HG02973 (cell line): Measurements from ENCODE around the gene SPANXA1.
"Not testable (repeated sequence)": the region's sequence is repeated elsewhere in the genome, so short reads cannot be mapped to it uniquely, and the experiment has no call there.

ENCODE experiments used
- ATAC-seq: cut with Tn5 transposase; IDR thresholded peaks from one replicate; pipeline ENCODE4 v1.9.1; 2021; ENCODE audit warnings: moderate library complexity; ENCODE audit not compliant: unreplicated experiment

Gene SPANXA1, protein sequence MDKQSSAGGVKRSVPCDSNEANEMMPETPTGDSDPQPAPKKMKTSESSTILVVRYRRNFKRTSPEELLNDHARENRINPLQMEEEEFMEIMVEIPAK

DNA sequence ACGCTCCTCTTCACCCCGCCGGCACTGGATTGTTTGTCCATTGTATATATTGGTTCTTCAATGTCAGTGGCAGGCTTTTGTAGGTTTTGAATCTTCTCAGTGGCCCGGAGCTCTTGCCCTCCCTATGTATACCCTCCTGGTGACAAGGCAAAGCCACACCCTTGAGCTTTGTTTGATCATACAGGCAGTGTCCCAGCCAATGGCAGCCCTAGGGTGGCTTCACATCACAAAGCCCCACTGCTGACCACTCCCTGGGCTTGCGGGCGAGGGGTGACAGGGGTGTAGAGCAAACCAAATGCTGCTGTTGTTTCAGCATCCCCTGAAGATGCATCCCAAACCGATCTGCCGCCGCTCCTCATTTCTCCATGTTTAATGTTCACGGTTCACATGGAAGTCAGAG, at the start of gene SPANXA1:
Gene SPANXA1 (minus strand): TSS at position 101 of the 400 bp plus-strand sequence. CDS start 60 bp downstream, at position 41.
- ATAC-seq, result not testable (repeated sequence)

DNA sequence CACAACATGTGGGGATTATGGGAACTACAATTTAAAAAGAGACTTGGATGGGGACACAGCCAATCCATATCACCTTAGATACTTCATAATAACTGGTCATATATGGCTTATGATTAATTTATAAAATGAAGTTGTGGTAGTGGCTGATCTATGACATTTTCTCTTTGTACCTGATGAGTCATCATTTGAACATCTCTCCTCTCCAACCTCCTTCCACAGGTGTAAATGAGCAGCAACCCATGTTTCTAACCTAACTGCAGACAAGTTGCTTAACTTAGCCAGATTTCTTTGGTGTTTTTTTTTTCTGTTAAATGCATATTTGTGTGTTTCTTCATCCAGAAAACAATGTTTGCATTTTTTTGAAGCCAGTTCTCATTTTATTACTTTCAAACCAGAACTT, 47.6 kb upstream of the SPANXA1 start:
- no peak for ATAC-seq

DNA sequence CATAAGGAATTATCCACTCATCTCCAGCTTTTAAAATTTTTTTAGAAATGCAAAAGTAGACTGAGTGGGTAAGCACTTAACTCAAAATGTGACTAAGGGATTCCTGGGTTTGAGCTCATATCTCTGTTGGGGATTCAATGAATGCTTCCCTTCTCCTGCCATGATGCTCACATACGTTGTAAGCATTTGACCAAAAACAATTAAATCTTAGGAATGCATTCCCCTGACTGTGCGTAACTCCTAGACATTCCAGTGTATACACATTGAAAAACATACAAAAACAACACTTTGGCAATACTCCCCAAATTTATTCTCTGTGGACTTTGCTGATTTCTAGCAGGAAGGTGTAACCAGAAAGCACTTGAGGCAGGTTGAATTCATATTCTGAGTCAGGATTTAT, 34.8 kb upstream of the SPANXA1 start:
- no peak for ATAC-seq

DNA sequence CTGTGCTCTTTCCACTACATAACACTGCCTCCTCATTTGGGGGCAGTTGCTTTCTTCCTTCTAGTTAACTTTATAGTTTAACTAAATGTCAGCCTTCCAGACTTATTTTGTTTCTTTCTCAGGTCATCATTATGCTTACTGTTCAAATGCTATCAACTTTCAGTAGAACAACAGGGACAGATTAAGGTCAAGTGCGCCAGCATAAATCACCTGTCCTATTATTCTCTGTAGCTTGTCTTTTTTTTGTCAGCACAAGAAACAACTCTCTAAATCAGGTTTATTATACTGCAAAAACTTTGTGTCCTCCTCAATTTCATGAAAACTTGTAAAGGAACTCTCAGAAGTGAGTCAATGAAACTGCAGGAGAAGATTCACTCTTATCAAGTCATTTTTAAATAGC, 24.6 kb upstream of the SPANXA1 start:
- no peak for ATAC-seq

DNA sequence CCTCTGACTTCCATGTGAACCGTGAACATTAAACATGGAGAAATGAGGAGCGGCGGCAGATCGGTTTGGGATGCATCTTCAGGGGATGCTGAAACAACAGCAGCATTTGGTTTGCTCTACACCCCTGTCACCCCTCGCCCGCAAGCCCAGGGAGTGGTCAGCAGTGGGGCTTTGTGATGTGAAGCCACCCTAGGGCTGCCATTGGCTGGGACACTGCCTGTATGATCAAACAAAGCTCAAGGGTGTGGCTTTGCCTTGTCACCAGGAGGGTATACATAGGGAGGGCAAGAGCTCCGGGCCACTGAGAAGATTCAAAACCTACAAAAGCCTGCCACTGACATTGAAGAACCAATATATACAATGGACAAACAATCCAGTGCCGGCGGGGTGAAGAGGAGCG, 4.9 kb upstream of the SPANXA1 start, which contains the start of gene SPANXA2:
Gene SPANXA2 (plus strand): TSS at position 301 of the 400 bp plus-strand sequence. CDS start 60 bp downstream, at position 361.
- ATAC-seq, result not testable (repeated sequence)

DNA sequence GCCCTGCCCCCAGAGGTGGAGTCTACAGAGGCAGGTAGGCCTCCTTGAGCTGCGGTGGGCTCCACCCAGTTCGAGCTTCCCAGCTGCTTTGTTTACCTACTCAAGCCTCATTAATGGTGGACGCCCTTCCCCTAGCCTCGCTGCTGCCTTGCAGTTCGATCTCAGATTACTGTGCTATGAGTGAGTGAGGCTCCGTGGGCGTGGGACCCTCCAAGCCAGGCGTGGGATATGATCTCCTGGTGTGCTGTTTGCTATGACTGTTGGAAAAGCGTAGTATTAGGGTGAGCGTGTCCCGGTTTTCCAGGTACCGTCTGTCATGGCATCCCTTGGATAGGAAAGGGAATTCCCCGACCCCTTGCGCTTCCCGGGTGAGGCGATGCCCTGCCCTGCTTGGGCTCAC, 42.0 kb downstream of the SPANXA1 start:
- not testable (repeated sequence) for ATAC-seq
